Measurements from ENCODE around the gene PTCHD1.

DNA sequence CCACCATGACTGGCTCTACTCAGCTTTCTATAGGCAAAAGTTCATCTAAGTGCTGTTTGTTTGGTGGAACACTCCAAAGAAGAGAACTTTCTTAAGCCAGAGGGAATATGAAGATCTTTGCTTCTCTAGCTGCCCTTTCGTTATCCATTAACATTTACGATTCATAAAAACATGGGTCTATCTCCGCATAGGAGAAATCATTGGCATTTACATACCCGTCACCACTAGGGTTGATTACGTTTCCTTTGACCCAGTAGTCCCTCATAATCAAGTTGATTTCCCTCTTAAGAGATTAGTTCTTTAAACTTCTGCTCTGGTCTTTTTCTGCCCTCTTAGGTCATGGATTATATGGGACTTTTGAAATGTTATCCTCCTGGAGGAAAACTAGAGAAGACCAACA, 57.5 kb downstream of the PTCHD1 start:
- TF ChIP-seq POLR2A (IDR thresholded peaks at IDR 0.05; ENCODE audit: low read depth, low read length) (no peak), POLR2AphosphoS5 (IDR thresholded peaks at IDR 0.05; ENCODE audit: low read depth, low read length) (no peak), SPI1 (IDR thresholded peaks at IDR 0.05; ENCODE audit: low read depth, low read length) (no peak), TAF1 (IDR thresholded peaks at IDR 0.05; ENCODE audit: low read depth, low read length) (no peak), POU2F2 (IDR thresholded peaks at IDR 0.05; ENCODE audit: low read depth, low read length) (no peak)
